Neural cell (in vitro differentiated cells): Measurements from ENCODE around the gene ADAMTS17.

Source experiments
- CTCF ChIP-seq: fragments of 450-650 bp; IDR thresholded peaks from 2 replicates; pipeline ENCODE4 v1.5.1; 2014; ENCODE audit warnings: antibody characterized with exemption, mild to moderate bottlenecking, moderate library complexity; ENCODE audit not compliant: poor library complexity, severe bottlenecking
- EP300 ChIP-seq: fragments of 450-650 bp; conservative IDR thresholded peaks from 2 replicates; pipeline ENCODE4 v1.6.1; 2014; ENCODE audit warnings: antibody characterized with exemption, mild to moderate bottlenecking, moderate library complexity; ENCODE audit not compliant: poor library complexity, severe bottlenecking
- EZH2 ChIP-seq: fragments of 200-600, 300-800 bp; shearing (Covaris generic), sonication (generic); IDR thresholded peaks from 2 replicates; pipeline ENCODE4 v1.6.1; 2014; ENCODE audit warnings: antibody characterized with exemption, low read length, borderline replicate concordance, mild to moderate bottlenecking; ENCODE audit not compliant: insufficient read depth, poor library complexity, severe bottlenecking
- MXI1 ChIP-seq: fragments of 450-650 bp; conservative IDR thresholded peaks from 2 replicates; pipeline ENCODE4 v1.6.1; 2014; ENCODE audit warnings: antibody characterized with exemption, mild to moderate bottlenecking; ENCODE audit not compliant: poor library complexity, severe bottlenecking
- POLR2AphosphoS5 ChIP-seq: IDR thresholded peaks from 2 replicates; pipeline ENCODE4 v1.6.1; 2012
- RAD21 ChIP-seq: fragments of 450-650 bp; conservative IDR thresholded peaks from 2 replicates; pipeline ENCODE4 v1.6.1; 2014; ENCODE audit warnings: antibody characterized with exemption, mild to moderate bottlenecking, moderate library complexity
- SMC3 ChIP-seq: fragments of 450-650 bp; conservative IDR thresholded peaks from 2 replicates; pipeline ENCODE4 v1.6.1; 2014; ENCODE audit warnings: antibody characterized with exemption, mild to moderate bottlenecking, moderate library complexity; ENCODE audit not compliant: poor library complexity
- TAF1 ChIP-seq: IDR thresholded peaks from 2 replicates; pipeline ENCODE4 v1.6.1; 2012; ENCODE audit warnings: low read depth
- TF ChIP-seq, protein P1 (sequence below): IDR thresholded peaks from 2 replicates; pipeline ENCODE4 v1.6.1; 2012; ENCODE audit warnings: borderline replicate concordance

DNA sequence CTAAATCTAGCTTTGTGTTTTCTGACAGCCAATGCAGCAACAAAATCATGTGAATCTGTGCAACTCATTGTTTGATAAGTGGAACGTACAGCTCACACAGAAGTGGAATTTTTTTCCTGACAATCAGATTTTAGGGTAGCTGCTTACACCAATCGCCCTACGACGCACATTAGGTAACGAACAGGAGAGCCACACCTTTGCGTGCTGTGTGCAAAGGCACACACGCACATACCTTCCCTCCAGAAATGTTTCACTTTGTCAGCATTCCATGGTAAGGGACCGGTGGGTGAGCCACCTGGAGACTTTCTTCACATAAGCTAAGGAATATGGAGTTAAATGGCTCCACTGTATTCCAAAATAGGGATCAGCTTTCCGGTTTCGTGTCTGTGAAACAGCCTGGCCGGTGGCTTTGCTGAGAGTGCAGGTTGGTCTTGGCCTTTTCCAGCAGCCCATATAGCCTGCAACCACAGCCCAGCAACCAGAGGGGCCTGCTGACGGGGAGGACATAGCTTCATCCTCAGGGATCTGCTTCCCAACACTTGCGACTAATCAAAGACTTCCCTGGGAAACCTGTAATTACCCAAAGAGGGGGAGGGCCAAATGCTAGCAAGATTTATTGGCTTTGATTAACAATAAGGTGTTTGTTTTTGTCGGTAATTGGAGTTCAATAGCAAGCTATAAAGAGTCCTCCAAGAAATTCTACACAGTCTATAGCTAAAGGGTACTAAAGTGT lies 145.3 kb downstream of the ADAMTS17 start:
- TF ChIP-seq CTCF (no peak), EZH2 (no peak), EP300 (no peak), SMC3 (no peak), TAF1 (no peak), POLR2AphosphoS5 (no peak), MXI1 (no peak), RAD21 (no peak)
- TF ChIP-seq, protein P1, sequence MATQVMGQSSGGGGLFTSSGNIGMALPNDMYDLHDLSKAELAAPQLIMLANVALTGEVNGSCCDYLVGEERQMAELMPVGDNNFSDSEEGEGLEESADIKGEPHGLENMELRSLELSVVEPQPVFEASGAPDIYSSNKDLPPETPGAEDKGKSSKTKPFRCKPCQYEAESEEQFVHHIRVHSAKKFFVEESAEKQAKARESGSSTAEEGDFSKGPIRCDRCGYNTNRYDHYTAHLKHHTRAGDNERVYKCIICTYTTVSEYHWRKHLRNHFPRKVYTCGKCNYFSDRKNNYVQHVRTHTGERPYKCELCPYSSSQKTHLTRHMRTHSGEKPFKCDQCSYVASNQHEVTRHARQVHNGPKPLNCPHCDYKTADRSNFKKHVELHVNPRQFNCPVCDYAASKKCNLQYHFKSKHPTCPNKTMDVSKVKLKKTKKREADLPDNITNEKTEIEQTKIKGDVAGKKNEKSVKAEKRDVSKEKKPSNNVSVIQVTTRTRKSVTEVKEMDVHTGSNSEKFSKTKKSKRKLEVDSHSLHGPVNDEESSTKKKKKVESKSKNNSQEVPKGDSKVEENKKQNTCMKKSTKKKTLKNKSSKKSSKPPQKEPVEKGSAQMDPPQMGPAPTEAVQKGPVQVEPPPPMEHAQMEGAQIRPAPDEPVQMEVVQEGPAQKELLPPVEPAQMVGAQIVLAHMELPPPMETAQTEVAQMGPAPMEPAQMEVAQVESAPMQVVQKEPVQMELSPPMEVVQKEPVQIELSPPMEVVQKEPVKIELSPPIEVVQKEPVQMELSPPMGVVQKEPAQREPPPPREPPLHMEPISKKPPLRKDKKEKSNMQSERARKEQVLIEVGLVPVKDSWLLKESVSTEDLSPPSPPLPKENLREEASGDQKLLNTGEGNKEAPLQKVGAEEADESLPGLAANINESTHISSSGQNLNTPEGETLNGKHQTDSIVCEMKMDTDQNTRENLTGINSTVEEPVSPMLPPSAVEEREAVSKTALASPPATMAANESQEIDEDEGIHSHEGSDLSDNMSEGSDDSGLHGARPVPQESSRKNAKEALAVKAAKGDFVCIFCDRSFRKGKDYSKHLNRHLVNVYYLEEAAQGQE: no peak
